GM19463 (cell line): ENCODE measurements around the gene NIF3L1.

Source experiments
- ATAC-seq: cut with Tn5 transposase; IDR thresholded peaks from one replicate; pipeline ENCODE4 v1.9.1; 2021; ENCODE audit warnings: mild to moderate bottlenecking, moderate library complexity; ENCODE audit not compliant: unreplicated experiment

The NIF3L1 gene, protein sequence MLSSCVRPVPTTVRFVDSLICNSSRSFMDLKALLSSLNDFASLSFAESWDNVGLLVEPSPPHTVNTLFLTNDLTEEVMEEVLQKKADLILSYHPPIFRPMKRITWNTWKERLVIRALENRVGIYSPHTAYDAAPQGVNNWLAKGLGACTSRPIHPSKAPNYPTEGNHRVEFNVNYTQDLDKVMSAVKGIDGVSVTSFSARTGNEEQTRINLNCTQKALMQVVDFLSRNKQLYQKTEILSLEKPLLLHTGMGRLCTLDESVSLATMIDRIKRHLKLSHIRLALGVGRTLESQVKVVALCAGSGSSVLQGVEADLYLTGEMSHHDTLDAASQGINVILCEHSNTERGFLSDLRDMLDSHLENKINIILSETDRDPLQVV

DNA sequence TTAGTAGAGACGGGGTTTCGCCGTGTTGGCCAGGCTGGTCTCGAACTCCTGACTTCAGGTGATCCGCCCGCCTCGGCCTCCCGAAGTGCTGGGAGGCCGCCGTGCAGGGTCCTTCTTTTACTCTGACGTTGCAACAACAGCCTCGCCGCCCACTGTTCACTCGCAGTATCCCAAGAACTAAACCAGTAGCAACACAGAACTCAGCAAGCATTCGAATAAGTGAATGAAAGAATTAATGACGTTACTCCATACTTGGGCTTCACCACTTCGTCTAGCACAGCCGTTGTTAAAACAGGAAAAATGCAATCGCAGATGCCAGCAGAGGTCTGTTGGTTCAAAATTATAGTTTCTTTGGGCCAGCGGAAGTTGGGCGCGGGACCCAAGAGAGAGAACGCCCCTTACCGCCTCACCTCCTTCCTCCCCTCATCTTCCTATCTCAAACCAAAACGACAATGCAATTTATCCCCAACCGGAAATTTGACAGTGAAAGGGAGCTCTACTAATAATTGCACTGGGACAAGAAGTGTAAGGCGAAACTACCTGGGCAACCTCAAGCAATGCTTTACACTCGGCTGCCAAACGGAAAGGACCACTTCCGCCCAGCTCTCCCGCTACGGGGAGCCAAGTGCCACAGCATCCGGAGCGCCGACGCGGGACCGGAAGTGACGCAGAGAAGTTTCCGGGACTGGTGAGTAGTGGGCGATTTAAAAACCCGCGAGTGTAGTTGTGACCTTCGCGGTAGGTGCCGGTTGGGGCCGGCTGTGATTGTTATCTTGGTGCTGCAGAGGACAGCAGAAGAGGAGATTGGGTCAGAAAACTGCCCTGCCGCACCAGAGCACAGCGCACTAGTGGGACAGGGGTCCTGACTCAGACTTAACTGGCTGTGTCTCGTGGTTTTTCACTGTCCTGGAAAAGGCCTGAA lies at the start of gene NIF3L1, which contains the start of gene PPIL3:
Gene NIF3L1 (plus strand): TSS at position 668 of the 922 bp plus-strand sequence. CDS start 2,573 bp downstream, outside the sequence.
Gene PPIL3 (minus strand): TSS at position 374 of the 922 bp plus-strand sequence. CDS start 1,462 bp downstream, outside the sequence.
- ATAC-seq = peak; percentile 85

DNA sequence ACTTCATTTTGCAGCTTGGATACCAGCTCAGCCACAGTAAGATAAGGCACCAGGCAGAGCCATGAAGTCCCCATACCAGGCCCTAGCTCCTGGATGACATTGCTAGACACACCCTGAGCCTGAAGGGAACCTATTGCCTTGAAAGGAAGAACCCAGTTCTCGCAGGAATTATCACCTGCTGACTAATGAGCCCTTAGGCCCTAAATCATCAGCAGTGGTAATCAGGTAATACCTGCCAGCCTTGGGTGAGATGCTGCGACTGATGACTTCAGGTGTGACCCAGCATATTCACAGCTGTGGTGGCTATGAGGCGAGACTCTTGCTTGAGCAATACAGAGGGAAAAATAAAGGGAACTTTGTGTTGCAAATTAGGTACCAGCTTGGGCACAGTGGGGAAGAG lies 49.7 kb upstream of the NIF3L1 start:
- no peak for ATAC-seq

DNA sequence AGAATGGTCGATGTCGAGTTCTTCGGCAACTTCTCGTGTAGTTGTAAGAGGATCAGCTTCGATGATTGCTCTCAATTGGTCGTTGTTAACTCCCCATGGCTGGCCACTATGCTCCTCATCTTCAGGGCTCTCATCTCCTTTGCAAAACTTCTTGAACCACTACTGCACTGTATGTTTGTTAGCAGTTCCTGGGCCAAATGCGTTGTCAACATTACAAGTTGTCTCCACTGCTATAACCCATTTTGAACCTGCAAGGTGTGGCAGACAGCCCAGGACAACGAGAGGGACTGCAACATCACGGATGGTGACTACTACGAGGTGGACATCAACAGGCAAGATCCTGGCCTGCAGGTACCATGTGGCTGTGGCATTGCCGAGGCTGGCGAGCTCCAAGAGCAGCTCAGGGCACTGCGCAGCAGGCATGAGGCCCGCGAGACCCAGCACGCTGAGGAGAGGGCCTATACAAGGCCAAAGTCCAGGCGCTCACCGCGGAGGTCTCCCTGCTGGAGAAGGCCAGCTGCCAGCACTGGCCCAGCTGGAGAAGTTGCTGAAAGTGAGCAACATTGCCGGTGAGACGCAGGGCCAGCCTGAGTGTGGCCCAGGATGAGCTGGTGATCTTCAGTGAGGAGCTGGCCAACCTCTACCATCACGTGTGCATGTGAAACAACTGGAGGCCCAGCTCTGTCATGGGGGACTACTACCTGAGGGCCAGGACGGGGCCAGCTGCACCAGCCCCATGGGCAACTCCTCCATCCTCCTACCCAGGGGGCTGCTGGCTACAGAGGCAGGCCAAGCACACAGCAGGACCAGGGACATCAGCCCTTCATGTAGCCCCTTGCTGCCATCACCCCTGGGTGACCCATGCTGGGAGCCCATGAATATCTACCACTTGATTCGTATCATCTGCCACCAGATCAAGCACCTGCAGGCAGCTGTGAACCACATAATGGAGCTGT lies 44.9 kb upstream of the NIF3L1 start:
- ATAC-seq = no peak

DNA sequence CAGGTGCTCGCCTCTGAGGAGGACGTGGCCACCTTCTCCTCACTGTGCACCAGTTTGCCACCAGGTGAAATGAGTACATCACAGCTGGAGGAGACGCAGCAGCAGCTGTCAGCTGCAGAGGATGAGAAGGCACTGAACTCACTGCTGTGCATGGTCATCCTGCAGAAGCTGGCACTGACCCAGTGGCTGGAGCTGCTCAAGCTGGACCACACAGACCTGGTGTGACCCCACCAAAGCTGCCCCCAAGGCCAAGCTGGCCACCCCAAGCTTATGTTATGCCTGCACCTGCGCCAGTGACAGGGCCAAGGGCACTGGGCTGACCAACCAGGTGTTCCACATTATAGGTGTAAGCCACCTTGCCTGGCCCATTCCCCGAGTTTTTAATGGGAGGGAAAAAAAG lies 44.0 kb upstream of the NIF3L1 start:
- no peak for ATAC-seq

DNA sequence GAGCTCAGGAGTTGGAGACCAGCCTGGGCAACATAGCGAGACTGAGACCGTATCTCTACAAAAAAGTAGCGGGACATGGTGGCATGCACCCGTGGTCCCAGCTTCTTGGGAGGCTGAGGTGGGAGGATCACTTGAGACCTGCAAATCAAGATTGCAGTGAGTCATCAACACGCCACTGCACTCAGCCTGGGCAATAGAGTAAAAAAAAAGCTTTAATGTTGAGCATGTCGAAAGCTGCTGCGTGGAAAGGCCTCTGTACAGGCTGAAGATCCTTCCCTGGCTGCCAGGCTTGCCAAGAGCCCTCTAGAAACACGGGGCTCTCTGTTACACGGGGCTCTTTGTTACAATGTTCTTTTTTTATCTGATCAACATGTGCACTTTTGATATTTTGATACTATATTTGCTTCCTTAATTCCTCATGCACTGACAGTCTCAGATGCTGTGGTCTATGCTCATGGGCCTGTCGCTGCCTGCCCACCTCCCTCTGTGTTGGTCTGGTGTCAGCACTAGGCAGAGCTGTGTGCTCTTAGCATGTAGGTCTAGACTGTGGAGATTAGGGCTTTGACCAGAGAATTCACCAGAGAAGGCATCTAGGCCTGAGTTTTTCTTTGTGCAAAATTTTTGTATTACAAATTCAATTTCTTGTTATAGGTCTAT lies 43.4 kb upstream of the NIF3L1 start:
- no peak for ATAC-seq

DNA sequence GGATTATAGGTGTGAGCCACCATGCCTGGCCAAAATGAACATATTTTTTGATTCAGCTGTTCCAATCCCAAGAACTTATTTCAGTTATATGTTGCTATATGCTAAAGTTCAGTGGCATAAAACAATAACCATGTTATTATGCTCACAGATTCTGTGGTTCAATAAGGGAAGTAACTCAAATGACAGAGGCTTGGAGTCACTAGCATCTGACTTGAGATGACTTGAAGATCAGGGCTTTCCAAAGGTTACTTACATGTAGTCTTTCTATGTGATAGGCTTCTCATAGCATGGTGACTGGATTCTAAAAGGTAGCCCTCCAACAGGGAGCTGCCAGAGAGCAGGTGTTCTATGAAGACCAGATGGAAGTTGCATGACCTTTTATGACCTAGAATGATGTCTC lies 41.9 kb upstream of the NIF3L1 start:
- ATAC-seq = no peak

DNA sequence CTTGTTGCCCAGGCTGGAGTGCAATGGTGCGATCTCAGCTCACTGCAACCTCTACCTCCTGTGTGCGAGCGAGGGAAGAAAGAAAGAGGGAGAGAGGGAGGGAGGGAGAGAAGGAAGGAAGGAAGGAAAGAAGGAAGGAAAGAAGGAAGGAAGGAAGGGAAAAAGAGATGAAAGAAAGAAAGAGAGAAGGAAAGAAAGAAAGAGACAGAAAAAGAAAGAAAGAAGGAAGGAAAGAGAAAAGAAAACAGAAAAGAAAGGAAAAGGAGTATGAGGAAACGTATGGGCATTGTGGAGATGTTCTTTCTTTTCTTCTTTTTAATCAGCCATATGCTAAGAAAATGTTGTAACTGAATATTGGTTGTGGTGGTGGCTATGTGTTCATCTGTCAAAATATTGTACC lies 41.2 kb upstream of the NIF3L1 start:
- no peak for ATAC-seq

DNA sequence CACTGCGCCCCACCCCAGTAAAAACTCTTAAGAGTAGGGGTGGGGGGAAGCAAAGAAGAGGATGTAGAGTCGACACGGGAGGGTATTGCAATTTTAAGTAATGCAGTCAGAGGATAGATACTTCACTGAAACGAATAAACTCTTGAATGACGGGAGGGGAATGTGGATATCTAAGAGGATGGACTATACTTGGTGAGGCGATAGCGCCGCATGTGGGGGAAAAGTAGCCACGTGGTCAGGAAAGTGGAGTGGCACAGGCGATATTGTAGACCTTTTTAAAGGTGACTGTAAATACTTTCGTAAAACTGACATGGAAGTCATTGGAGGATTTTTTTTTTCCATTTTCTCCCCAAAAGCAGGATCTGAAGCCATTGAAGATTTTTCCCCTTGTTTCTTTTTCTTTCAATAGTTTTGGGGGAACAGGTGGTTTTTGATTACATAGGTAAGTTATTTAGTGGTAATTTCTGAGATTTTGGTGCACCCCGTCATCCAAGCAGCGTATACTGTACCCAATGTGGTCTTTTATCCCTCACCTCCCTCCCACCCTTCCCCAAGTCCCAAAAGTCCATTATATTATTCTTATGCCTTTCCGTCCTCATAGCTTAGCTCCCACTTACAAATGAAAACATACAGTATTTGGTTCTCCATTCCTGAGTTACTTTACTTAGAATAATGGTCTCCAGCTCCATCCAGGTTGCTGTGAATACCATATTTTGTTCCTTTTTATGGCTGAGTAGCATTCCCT lies 38.5 kb upstream of the NIF3L1 start:
- ATAC-seq = no peak

DNA sequence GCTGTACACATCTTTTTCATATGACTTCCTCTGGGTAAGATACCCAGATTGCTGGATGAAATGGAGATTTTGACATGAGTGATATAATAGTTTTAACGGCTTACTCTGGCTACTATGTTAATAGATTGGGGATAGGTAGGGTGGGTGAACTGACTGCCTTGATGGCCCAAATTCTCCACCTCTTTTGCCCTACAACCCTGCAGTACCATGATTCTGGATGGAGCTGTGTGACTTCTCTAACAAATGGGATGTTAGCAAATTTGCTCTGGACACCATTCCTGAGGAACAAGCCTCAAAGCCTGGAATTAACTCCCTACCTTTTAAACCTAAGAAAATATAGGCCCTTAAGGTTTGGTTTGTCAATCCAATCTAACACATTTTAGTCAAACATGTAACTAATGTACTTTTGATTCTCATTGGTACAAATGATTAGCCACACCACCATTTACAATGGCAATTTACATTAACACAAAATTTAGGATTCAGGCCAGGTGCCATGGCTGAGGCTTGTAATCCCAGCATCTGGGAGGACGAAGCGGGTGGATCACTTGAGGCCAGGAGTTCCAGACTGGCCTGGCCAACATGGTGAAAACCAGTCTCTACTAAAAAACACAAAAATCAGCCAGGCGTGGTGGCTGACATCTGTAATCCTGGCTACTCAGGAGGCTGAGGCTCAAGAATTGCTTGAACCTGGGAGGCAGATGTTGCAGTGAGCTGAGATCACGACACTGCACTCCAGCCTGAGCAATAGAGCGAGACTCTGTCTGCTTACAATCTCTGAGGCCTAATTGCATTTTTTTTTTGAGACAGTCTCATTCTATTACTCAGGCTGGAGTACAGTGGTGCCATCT lies 37.5 kb upstream of the NIF3L1 start:
- ATAC-seq = no peak

DNA sequence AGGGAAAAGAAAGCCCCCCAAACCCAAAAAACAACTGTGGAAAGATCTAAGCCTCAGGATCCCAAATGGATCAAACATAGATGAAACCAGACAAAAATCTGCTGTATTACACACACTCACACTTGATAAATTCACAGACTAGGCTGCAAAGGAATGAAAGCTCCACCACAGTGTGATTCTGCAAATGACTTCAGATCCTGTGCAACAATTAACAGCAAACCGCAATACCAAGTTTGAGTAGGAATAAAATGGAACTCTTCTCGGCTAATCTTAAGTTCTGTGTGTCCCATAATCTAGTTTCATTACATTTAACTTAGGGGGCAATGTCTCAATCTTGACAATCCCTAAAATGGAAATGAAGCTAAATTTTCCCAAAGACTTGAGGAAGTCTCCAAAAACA lies 36.6 kb upstream of the NIF3L1 start:
- no peak for ATAC-seq

DNA sequence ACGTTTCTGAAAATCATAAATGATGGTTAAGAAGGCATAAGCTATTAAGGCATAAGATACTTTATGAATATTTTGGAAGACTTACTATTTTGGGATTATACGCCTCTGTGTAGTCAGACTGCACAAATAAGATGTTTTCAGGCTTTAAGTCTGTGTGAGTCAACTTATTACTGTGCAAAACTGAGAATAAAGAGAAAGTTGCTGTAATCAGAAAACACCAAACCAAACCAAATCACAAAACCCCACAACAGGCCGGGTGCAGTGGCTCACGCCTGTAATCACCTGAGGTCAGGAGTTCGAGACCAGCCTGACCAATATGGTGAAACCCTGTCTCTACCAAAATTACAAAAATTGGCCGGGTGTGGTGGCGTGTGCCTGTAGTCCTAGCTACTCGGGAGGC lies 32.4 kb upstream of the NIF3L1 start:
- no peak for ATAC-seq

DNA sequence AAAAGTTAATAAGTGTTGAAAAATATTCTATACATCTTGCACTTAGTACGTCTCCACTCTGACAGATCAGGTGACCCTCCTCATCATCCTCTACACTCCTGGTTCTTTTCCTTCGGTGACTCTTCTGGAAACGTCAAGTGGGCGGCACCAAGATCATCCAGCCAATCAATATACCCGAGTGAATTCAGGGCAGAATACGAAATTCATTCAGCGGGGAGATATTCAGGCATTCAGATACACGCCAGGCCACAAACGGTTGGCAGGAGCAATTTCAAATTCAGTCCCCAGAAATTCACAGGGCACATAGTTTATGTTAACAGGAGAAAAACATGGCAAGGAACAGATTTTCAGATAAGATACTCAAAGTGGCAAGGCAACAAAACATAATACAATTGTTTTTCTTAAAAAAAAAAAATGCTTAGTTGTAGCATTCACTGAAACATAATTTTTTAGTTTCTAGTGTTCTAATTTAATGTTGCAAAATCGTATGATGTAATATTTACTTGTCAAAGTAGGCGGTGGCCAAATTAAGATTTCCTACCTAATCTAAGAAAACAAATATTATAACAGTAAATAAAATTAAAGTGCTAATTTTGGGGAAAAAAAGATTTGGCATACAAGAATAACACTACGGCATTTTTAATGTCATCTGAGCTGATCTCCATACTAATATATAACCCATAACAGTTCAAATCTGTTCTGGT lies 28.9 kb upstream of the NIF3L1 start:
- no peak for ATAC-seq

DNA sequence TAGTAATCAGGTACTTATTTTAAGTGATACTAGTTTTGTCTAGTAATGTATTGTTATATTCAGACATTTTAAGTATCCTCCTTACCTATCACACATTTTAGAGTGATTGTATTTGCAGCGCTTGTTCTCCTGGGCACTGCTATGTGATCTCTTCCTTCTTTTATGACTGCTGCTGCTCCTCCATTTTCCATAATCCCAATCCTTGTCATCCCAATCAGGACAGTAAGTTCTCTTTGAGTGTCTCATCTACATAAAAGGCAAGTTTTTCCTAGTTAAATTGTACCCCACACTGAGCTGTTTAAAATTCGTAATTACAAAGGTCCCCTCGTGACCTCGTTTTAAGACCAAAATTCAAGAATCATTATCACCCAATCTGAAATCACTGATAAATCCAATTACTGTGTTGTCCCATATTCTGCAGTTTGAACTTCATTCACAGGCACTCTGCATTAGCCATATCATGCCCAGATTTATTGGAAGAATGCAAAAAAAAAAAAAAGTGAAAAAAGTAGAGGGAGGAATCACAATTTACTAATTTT lies 27.5 kb upstream of the NIF3L1 start:
- no peak for ATAC-seq

DNA sequence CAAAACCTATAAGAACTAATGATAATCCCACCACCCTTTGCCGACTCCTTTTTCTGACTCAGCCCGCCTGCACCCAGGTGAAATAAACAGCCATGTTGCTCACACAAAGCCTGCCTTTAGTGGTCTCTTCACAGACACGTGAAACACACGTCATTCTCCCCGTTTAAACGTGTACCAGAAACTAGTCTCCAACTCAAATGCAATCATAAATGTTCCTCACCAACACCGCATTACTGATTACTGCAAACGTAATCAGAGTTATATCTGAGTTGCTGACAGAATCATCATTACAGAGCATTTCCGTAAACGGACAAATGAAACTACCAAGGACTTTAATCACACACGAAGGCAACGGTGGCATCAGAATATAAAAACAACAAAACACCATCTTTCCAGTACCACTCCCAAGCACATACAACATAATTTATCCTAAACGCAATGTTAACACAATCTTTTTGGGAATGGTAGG lies 26.6 kb upstream of the NIF3L1 start:
- ATAC-seq = no peak

DNA sequence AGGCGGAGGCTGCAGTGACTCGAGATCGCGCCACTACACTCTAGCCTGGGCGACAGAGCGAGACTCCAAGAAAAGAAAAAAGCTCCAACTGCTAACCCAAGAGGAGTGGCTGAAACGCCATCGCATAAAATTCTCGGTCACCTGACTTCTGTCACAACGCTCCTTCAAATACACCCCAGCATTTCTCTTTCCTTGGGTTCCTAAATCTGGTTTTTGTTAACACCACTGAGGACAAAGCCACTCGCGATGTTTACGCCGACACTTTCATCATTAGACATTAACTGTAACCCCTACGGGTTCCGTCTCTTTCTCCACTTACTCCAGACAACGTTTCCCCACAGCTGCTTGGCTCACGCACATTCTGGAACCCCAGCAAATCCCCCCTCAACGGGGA lies 25.4 kb upstream of the NIF3L1 start:
- ATAC-seq = peak; percentile 5

DNA sequence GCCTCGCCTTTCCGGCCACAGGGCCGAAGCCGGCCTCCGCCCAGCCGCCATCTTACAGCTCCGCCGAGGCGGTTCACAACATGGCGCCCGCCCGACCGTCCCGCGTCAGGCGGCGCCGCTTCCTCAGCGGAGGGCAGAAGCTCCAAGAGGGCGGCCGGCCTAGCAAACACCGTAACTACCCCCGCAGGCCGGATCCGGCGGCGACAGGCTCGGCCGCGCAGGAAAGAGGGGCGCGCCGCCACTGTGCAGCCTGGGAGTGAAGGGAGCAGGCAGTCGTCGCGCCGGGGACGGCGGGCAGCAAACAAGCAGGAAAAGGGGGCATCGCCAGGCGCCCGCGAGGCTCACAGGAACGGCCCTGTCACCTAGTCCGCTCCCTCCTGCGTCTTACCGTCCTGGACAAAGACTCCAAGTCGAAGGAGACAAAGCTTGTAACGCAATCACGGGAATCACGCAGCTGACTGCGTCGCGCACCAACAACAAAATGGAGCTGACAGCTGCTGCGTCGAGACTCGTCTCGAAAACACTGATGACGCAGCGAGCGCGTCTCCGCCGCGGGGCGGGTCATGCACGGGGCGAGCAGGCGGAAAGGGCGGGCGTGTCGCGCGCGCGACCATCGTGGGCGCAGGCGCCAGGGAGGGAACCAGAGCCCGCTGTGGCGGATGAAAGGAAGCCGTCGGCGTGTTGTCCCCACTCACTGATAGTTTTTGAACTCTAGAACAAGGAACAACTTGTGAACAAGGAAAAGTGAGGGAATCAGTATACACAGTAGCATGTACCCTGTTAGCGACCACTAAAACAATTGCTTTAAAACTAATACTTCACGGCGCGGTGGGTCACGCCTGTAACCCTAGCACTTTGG lies 24.8 kb upstream of the NIF3L1 start, which contains the start of gene CLK1:
Gene CLK1 (minus strand): TSS at position 483 of the 859 bp plus-strand sequence. CDS start 2,796 bp downstream, outside the sequence.
- ATAC-seq = peak; percentile 85
